ENCODE results near the gene UBL4A. TPM values are rescaled to one million over a fixed set of nuclear protein-coding genes. Genes with fewer than 3 reads are reported as not detected.

Gene UBL4A
- total RNA-seq, 1 donor from 2014 or later: 29.2 TPM

DNA sequence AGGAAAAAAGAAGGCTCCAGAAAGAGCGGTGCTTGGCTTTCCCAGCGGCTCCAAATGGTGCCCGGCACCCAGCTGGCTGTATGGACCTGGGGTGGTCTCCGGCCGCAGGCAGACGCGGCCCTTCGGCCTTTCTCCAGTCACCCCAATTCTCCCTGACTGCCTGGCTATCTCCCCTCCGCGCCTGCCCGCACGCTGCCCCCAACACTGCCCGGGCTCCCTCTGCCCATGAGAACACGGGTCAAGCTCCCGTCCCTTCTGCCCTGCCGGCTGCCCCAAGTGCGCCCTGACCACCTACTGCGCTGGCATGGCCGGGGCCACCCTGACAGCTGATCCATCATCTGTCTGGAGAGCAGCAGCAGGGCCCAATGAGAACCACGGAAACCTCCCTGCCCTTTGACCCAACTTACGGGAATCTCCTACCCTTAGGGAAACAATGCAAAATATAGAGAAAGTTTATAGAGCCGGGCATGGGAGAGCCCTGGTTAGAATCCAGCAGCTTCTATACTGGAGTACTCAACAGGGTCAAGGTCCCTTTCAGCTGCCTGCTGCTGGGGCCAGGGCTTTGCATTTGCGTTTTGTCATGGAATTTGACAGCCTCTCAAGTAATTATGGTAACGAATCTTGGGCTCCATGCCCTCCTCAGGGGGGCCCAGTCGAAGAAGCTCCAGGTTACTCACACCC lies 30.8 kb upstream of the UBL4A start:
- H3K36me3 Mint-ChIP-seq: peaks cover 5% of the 10 kb centered on the region
- TF ChIP-seq, protein P1, sequence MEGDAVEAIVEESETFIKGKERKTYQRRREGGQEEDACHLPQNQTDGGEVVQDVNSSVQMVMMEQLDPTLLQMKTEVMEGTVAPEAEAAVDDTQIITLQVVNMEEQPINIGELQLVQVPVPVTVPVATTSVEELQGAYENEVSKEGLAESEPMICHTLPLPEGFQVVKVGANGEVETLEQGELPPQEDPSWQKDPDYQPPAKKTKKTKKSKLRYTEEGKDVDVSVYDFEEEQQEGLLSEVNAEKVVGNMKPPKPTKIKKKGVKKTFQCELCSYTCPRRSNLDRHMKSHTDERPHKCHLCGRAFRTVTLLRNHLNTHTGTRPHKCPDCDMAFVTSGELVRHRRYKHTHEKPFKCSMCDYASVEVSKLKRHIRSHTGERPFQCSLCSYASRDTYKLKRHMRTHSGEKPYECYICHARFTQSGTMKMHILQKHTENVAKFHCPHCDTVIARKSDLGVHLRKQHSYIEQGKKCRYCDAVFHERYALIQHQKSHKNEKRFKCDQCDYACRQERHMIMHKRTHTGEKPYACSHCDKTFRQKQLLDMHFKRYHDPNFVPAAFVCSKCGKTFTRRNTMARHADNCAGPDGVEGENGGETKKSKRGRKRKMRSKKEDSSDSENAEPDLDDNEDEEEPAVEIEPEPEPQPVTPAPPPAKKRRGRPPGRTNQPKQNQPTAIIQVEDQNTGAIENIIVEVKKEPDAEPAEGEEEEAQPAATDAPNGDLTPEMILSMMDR (IDR thresholded peaks at IDR 0.05; ENCODE audit: unreplicated experiment): no peak
- peaks cover 10% of the 10 kb centered on the region for H3K9me3 Mint-ChIP-seq
- H3K27me3 Mint-ChIP-seq (ENCODE audit: low read depth): no peaks in the 10 kb centered on the region
- peaks cover 20% of the 10 kb centered on the region for H3K4me1 Mint-ChIP-seq
- no peak for DNase-seq (ENCODE audit: low spot score in 2 of 2, unreplicated experiment in 2 of 2)
- H3K4me3 Mint-ChIP-seq: peak overlapping the region; percentile 67
- H3K27ac Mint-ChIP-seq: peak overlapping the region; percentile 98

DNA sequence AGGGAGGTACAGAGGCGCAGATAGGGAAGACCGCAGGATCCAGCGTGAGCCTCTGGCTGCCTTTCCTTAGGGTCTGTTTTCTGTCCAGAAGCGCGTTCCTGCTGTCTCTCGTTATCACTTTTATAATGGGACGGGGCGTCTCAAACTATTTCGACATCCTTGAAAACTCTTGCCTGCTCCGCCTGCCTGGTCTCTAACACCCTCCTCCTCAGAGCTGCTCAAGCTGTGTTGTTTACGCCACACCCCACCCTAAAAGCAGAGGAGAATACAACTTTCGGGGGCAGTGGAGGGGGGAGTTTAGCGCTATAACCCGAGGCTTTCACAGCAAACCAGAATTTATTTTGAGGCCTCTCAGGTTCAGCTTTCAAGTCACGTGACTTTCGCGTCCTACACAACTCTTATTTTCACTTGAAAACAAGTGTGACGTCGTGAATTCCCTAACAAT lies 30.3 kb upstream of the UBL4A start:
- Mint-ChIP-seq H3K4me3 (peak overlapping the region; percentile 67), H3K27ac (peak overlapping the region; percentile 98), H3K4me1 (peaks cover 20% of the 10 kb centered on the region), H3K36me3 (peaks cover 5% of the 10 kb centered on the region), H3K27me3 (ENCODE audit: low read depth) (no peaks in the 10 kb centered on the region), H3K9me3 (peaks cover 10% of the 10 kb centered on the region)
- DNase-seq (ENCODE audit: low spot score in 2 of 2, unreplicated experiment in 2 of 2): peak in 1 of 2 experiments; percentile 62
- TF ChIP-seq, protein P1 (IDR thresholded peaks at IDR 0.05; ENCODE audit: unreplicated experiment): no peak

DNA sequence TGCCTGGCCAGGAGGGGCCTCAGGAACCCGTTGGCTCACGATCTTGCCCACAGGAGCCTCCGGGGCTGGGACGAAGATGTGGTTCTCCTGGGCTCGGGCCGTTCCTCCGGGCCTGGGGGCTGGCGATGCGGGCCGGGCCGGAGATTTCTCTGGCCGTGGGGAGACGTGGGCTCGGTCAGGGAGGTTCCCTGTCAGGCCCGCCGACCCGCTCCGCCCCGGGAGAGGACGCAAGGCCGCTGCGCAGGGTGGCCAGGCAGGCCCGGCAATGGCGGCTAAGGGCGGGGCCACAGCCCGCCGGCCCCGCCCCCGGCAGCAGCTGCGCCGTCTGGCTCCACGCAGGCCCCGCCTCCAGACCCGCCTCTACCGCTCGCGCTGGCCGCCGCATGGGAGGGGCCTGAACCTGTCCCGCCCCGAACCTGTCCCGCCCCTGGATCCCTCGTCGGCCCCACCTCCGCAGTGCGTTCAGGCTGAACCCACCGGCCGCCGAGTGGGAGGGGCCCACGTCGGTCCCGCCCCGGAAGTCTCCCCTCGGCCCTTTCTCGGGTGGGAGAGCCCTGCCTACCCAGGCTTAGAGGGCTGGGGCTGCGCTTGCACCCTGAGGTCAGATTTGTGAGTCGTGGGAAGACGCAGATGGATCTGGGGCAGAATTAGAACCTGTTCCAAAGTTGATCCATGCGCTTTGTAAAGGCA lies 29.7 kb upstream of the UBL4A start, which contains the start of gene FAM3A:
FAM3A (minus strand) TSS at position 267 of the 690 bp plus-strand sequence. CDS start 460 bp downstream, outside the sequence.
- peak within 1 kb of the TSS; percentile 98 for H3K27ac Mint-ChIP-seq
- H3K4me3 Mint-ChIP-seq: peak within 1 kb of the TSS; percentile 69
- H3K4me1 Mint-ChIP-seq: peaks cover 20% of the 10 kb centered on the region
- peaks cover 5% of the 10 kb centered on the region for H3K36me3 Mint-ChIP-seq
- peaks cover 10% of the 10 kb centered on the region for H3K9me3 Mint-ChIP-seq
- peak; percentile 87 to 90 for DNase-seq (ENCODE audit: low spot score in 2 of 2, unreplicated experiment in 2 of 2)
- TF ChIP-seq, protein P1 (IDR thresholded peaks at IDR 0.05; ENCODE audit: unreplicated experiment): no peak
- H3K27me3 Mint-ChIP-seq (ENCODE audit: low read depth): no peaks in the 10 kb centered on the region

DNA sequence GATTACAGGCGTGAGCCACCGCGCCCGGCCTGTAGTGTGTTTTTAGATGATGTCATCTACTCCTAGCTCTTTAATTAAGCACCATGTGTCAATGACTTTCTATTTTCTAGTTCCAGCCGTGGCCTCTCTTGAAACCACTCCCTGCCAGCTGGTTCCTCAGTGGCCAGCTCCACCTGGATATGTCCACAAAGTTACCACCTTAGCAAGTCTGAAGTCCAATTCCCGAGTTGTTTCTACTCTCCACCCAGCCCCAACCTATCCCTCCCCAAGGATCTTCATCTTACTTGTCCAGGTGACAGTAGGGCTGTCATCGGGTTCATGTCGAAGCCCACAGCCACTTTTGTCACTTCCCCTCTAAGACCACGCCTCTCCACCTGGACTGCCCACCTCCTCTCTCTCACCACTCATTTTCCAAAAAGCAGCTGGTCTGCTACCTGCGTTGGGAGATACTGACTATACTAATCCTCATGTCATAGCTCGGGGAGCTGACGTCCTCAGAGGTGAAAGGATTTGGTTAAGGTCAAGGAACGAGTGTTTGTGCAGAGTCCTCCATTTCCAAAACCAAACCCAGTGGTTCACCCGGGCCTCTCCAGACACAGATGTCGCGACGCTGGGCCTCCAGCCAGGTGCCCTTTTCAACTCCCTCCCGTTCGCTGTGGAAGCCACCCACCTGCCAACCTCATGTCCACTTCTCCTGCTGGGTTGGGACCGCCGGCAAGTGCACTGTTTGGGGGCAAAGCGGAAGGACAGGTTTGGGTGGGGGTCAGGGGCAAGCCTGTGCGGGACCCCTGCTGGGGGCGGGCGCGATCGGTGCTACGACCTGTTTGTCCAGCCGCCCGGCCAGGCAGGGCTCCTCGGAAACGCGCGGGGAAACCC lies 28.9 kb upstream of the UBL4A start:
- Mint-ChIP-seq H3K4me1 (peaks cover 20% of the 10 kb centered on the region), H3K4me3 (peak overlapping the region; percentile 69), H3K9me3 (peaks cover 10% of the 10 kb centered on the region), H3K27me3 (ENCODE audit: low read depth) (no peaks in the 10 kb centered on the region), H3K27ac (peak overlapping the region; percentile 86), H3K36me3 (peaks cover 7% of the 10 kb centered on the region)
- TF ChIP-seq, protein P1 (IDR thresholded peaks at IDR 0.05; ENCODE audit: unreplicated experiment): no peak
- no peak for DNase-seq (ENCODE audit: low spot score in 2 of 2, unreplicated experiment in 2 of 2)

DNA sequence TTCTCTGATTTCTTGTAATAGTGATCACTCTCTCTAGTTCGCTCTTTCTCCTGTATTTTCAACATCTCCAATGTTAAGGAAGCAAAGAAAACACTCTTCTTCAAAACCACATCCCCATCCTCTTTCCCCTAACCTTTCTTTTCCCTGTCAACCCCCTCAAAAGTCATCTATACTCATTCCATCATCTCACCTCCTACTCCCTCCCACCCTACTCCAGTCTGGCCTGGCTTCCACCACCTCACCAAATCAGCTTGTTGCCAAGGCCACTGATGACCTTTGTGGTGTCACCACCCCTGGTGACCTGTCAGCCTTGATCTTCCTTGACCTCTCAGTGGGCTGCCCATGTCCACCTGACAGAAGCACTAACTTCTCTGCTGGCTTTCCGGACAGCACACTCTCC lies 27.3 kb upstream of the UBL4A start:
- Mint-ChIP-seq H3K4me3 (peak overlapping the region; percentile 31), H3K36me3 (peaks cover 17% of the 10 kb centered on the region), H3K9me3 (peaks cover 21% of the 10 kb centered on the region), H3K4me1 (peaks cover 20% of the 10 kb centered on the region), H3K27ac (peak overlapping the region; percentile 51), H3K27me3 (ENCODE audit: low read depth) (no peaks in the 10 kb centered on the region)
- TF ChIP-seq, protein P1 (IDR thresholded peaks at IDR 0.05; ENCODE audit: unreplicated experiment): no peak
- no peak for DNase-seq (ENCODE audit: low spot score in 2 of 2, unreplicated experiment in 2 of 2)

Measured in mesothelial cell of epicardium (in vitro differentiated cells).